LNCaP clone FGC (cell line): Measurements from ENCODE around the gene NUBPL.
A peak's percentile ranks its signal among the peaks of the same experiment; 100 is the strongest.
"Not testable (repeated sequence)": the region's sequence is repeated elsewhere in the genome, so short reads cannot be mapped to it uniquely, and the experiment has no call there.

Experiments
- DNase-seq: peaks from one replicate; pipeline ENCODE4 v3.0.0-alpha.2; 2011; ENCODE audit warnings: low read depth
- H3K4me3 ChIP-seq: 2 replicates; pipeline ENCODE4 v1.5.1; 2011; ENCODE audit warnings: mild to moderate bottlenecking, low read depth, low read length, control low read depth
- TF ChIP-seq, protein P1 (sequence below): IDR thresholded peaks from 2 replicates; pipeline ENCODE4 v1.5.1; 2012; ENCODE audit warnings: mild to moderate bottlenecking; ENCODE audit not compliant: control insufficient read depth, insufficient read depth; ENCODE audit errors: extremely low read depth

Gene NUBPL

DNA sequence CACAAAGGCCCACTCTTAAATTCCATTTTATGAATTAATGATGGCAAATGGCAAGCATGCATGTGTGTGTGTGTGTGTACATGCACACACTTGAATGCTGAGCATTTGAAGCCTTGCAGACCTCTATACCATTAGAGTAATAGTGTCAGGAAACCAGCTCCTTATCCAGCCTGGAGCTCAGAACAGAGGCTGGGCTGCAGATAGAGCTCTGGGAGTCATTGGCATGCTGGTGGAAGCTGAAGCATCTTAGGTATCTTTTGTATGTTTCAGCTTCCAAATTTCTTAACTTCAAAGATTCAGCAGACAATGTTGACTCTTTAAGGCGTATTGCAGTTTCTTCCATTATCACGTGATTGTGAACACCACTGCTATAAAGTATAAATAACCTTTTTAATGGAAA is 323.0 kb downstream of the NUBPL start:
- no peak for DNase-seq
- TF ChIP-seq, protein P1, sequence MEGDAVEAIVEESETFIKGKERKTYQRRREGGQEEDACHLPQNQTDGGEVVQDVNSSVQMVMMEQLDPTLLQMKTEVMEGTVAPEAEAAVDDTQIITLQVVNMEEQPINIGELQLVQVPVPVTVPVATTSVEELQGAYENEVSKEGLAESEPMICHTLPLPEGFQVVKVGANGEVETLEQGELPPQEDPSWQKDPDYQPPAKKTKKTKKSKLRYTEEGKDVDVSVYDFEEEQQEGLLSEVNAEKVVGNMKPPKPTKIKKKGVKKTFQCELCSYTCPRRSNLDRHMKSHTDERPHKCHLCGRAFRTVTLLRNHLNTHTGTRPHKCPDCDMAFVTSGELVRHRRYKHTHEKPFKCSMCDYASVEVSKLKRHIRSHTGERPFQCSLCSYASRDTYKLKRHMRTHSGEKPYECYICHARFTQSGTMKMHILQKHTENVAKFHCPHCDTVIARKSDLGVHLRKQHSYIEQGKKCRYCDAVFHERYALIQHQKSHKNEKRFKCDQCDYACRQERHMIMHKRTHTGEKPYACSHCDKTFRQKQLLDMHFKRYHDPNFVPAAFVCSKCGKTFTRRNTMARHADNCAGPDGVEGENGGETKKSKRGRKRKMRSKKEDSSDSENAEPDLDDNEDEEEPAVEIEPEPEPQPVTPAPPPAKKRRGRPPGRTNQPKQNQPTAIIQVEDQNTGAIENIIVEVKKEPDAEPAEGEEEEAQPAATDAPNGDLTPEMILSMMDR = no peak
- H3K4me3 ChIP-seq = no peak overlapping the region

DNA sequence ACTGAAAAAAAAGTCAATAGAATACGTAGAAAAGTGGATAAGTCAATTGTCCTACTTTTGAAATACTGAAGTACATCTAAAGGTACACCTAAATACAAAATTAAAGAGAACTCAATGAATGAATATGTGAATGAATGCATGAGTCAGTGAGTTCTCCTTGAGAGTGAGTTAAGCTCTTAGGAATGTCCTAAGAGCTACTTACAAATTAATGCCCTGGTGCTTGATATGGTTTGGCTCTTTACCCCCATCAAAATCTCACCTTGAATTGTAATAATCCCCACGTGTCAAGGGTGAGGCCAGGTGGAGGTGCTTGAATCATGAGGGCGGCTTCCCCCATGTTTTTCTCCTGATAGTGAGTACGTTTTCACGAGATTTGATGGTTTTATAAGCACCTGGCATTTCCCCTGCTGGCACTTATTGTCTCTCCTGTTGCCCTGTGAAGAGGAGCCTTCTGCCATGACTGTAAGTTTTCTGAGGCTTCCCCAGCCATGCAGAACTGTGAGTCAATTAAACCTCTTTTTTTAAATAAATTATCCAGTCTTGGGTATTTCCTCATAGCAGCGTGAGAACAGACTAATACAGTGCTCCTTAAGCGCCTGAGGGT is 323.7 kb downstream of the NUBPL start:
- TF ChIP-seq, protein P1 = no peak
- DNase-seq = no peak
- no peak overlapping the region for H3K4me3 ChIP-seq

DNA sequence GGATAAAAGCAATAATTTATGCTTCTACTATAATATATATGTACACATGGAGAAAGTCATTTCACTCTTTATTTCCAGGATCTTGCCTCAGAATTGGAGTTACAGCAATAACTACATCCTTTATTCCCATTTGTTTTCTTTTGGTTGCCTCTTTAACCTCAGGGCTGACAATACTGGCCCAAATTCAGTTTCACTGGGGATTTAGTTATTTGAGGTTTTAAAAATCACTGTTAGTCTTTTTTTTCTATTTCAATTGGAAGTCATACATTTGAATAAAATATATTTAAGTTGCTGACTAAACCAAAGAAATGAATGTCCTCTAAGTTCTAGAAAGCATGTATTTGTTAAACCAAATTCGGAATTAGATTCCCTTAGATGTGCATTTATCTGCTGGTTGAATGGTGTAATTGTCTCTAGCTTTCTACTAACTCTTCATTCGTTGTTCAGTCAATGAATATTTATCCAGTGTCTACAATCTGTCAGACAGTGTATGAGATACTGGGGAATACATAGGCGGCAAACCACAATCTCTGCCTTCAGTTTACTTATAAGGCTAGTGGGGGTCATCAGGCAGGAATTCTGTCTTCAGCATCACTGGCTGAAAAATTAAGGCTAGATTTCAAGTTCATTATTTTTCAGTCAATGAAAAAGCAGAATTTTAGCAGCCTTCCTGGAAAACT is 325.1 kb downstream of the NUBPL start:
- DNase-seq = no peak
- TF ChIP-seq, protein P1 = no peak
- no peak overlapping the region for H3K4me3 ChIP-seq

DNA sequence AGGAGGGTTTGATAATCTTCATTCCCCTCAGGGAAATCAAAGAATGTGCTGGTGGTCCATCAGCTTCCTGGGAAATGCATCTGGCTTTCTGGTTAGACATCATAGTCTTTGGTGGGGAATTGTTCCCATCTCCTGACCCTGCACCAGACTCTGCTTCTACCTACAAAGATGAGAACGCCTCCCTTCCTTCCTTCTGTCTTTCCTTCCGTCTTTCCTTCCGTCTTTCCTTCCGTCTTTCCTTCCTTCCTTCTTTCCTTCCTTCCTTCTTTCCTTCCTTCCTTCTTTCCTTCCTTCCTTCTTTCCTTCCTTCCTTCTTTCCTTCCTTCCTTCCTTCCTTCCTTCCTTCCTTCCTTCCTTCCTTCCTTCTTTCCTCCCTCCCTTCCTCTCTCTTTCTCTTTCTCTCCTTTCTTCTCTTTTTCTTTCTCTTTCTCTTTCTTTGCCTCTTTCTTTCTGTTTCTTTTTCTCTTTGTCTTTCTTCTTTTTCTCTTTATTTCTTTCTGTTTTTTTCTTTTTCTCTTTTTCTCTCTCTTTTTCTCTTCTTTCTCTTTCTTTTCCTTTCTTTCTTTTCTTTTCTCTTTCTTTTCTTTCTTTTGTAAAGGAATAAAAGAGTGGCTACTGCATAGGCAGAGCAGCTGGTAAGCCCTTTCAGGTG is 326.9 kb downstream of the NUBPL start:
- TF ChIP-seq, protein P1 = no peak
- no peak for DNase-seq
- no peak overlapping the region for H3K4me3 ChIP-seq

DNA sequence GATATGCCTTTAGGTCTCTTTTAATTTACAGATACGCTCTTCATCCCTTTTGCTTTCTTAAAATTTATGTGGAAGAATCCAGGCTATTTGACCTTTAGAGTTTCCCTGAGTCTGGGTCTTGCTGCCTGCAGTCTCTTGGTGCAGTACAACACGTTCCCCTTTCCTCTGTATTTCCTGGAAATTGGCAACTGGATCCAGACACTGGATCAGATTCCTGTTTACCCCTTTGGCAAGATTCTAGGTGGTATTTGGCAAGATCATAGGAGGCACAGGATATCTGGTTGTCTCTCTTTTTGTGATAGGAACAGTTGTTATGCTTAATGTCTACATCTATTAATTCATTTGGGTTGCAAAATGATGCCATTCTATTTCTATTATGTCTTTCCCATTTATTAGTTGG is 328.1 kb downstream of the NUBPL start:
- no peak overlapping the region for H3K4me3 ChIP-seq
- DNase-seq = no peak
- TF ChIP-seq, protein P1 = no peak

DNA sequence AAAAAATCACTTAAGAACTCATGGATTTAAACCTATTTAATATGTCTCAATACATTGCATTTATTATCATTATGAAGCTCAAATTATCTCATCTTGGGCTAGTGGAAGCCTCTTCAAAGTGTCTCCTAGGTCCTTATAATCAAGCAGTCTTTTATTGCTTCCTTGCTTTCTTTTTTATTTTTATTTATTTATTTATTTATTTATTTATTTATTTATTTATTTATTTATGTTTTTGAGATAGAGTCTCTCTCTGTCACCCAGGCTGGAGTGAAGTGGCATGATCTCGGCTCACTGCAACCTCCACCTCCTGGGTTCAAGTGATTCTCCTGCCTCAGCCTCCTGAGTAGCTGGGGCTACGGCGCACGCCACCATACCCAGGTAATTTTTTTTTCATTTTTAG is 329.0 kb downstream of the NUBPL start:
- not testable (repeated sequence) for H3K4me3 ChIP-seq, DNase-seq

DNA sequence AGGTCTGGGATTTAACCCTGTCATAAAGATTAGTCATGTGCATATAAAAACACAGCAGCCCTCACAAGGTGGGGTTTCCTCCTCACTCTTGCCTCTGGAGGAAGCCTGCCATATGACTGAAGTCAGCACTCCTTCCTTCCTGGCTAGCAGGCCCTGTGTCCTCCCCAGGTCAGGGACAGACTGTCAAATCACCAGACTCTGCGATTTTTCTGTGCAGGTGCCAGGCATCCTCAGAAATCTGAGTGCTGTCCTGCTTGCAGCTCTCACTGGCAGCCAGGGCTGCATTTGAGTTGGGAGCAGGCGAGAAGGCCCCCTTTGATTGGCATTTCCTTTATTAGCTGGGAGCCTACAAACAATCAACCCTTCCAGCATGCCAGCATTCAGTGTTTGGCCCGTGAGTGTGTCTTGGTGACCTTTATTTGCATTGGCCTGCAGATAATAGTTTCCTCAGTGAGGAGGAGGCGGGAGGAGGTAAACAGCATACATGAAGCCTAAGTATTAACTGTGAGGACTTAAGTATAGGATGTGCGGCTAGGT is 332.1 kb downstream of the NUBPL start:
- peak; percentile 42 for DNase-seq
- TF ChIP-seq, protein P1 = no peak
- H3K4me3 ChIP-seq = no peak overlapping the region
